GM12891 (cell line): ENCODE data around the gene DOCK11.

Experiments used
- POLR2AphosphoS5 ChIP-seq: IDR thresholded peaks from 2 replicates; pipeline ENCODE4 v1.6.1; 2011; ENCODE audit warnings: low read depth, low read length, control low read depth
- SPI1 ChIP-seq: IDR thresholded peaks from 2 replicates; pipeline ENCODE4 v1.6.1; 2011; ENCODE audit warnings: low read depth, low read length, control low read depth

DNA sequence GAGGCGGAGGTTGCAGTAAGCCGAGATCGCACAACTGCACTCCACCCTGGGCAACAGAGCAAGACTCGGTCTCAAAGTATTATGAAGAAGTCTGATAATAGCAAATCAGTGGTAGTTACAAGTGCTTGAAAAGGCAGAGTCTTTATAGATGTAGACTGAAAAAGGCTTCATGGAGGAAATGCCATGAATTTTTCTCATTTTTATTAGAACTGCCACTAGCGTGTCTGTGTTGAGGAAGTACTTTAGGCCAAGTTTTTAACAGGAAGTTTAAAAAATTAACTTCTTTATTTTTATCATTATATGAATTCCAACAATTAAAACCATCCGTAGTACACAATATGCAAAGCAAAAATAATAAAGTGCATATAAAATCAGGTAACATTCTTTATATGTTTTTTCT, 199.0 kb downstream of the DOCK11 start:
- no peak for TF ChIP-seq POLR2AphosphoS5
- TF ChIP-seq SPI1, result no peak
